HEK293T (cell line): ENCODE measurements around the gene APBA2.

ENCODE experiments used
- CTCF ChIA-PET: fragments of 350-600 bp; formaldehyde crosslinking; extraction: SDS; loops from one replicate; lab custom pipeline; 2021; ENCODE audit warnings: antibody characterized with exemption, inconsistent platforms; lab: Yijun Ruan, JAX
- POLR2A ChIA-PET: fragments of 350-600 bp; formaldehyde crosslinking; extraction: SDS; loops from one replicate; lab custom pipeline; 2020; ENCODE audit warnings: antibody characterized with exemption, inconsistent platforms; lab: Yijun Ruan, JAX
- DNase-seq: peaks from one replicate; pipeline ENCODE4 v3.0.0; 2012; ENCODE audit warnings: mixed read lengths; ENCODE audit errors: extremely low spot score
- ARNT ChIP-seq: fragments of 450-650 bp; IDR thresholded peaks from 2 replicates; pipeline ENCODE4 v1.6.1; 2017; ENCODE audit warnings: mild to moderate bottlenecking
- BHLHE40 ChIP-seq: fragments of 450-650 bp; IDR thresholded peaks from 2 replicates; pipeline ENCODE4 v1.6.1; 2016; ENCODE audit warnings: mild to moderate bottlenecking, moderate library complexity, borderline replicate concordance
- CTBP1 ChIP-seq: fragments of 450-650 bp; IDR thresholded peaks from 2 replicates; pipeline ENCODE4 v1.6.1; 2016; ENCODE audit warnings: borderline replicate concordance
- ELF4 ChIP-seq: fragments of 450-650 bp; IDR thresholded peaks from 2 replicates; pipeline ENCODE4 v1.6.1; 2017; ENCODE audit warnings: antibody characterized with exemption
- FOXA1 ChIP-seq: fragments of 450-650 bp; IDR thresholded peaks from 2 replicates; pipeline ENCODE4 v1.6.1; 2016; ENCODE audit warnings: mild to moderate bottlenecking
- FOXK2 ChIP-seq: fragments of 450-650 bp; IDR thresholded peaks from 2 replicates; pipeline ENCODE4 v1.6.1; 2016; ENCODE audit warnings: mild to moderate bottlenecking
- FOXM1 ChIP-seq: fragments of 450-650 bp; IDR thresholded peaks from 2 replicates; pipeline ENCODE4 v1.6.1; 2017; ENCODE audit warnings: mild to moderate bottlenecking, borderline replicate concordance
- HDGF ChIP-seq: fragments of 450-650 bp; IDR thresholded peaks from 2 replicates; pipeline ENCODE4 v1.6.1; 2017; ENCODE audit warnings: antibody characterized with exemption, borderline replicate concordance
- L3MBTL2 ChIP-seq: fragments of 450-650 bp; conservative IDR thresholded peaks from 2 replicates; pipeline ENCODE4 v1.6.1; 2016; ENCODE audit warnings: mild to moderate bottlenecking
- LEF1 ChIP-seq: fragments of 450-650 bp; IDR thresholded peaks from 2 replicates; pipeline ENCODE4 v1.6.1; 2017; ENCODE audit warnings: mild to moderate bottlenecking, borderline replicate concordance
- NFRKB ChIP-seq: fragments of 450-650 bp; IDR thresholded peaks from 2 replicates; pipeline ENCODE4 v1.6.1; 2016; ENCODE audit warnings: mild to moderate bottlenecking, moderate library complexity
- PKNOX1 ChIP-seq: fragments of 450-650 bp; IDR thresholded peaks from 2 replicates; pipeline ENCODE4 v1.6.1; 2016
- SP1 ChIP-seq: fragments of 450-650 bp; IDR thresholded peaks from 2 replicates; pipeline ENCODE4 v1.6.1; 2017
- SUZ12 ChIP-seq: fragments of 450-650 bp; IDR thresholded peaks from 2 replicates; pipeline ENCODE4 v1.6.1; 2016; ENCODE audit warnings: mild to moderate bottlenecking
- TARDBP ChIP-seq: fragments of 450-650 bp; IDR thresholded peaks from 2 replicates; pipeline ENCODE4 v1.6.1; 2016
- ZNF384 ChIP-seq: fragments of 450-650 bp; IDR thresholded peaks from 2 replicates; pipeline ENCODE4 v1.6.1; 2016

The APBA2 gene

GRCh38 chr15:28993051-28993719 is 107.4 kb downstream of the APBA2 start:
- POLR2A ChIA-PET, result no interaction called here
- CTCF ChIA-PET, result no interaction called here
- TF ChIP-seq HDGF, result no peak
- no peak for TF ChIP-seq TARDBP
- no peak for TF ChIP-seq SP1
- no peak for TF ChIP-seq CTBP1
- TF ChIP-seq FOXA1, result no peak
- no peak for TF ChIP-seq BHLHE40
- TF ChIP-seq NFRKB, result no peak
- no peak for TF ChIP-seq FOXM1
- TF ChIP-seq SUZ12, result no peak
- no peak for TF ChIP-seq FOXK2
- no peak for DNase-seq

GRCh38 chr15:28993720-28994053 is 107.9 kb downstream of the APBA2 start:
- ChIA-PET CTCF (no interaction called here), POLR2A (no interaction called here)
- no peak for DNase-seq
- TF ChIP-seq SP1, result no peak
- TF ChIP-seq BHLHE40, result no peak
- TF ChIP-seq FOXA1, result no peak
- no peak for TF ChIP-seq SUZ12
- TF ChIP-seq FOXK2, result no peak
- TF ChIP-seq ELF4, result no peak
- no peak for TF ChIP-seq L3MBTL2
- TF ChIP-seq ZNF384, result no peak
- TF ChIP-seq PKNOX1, result no peak
- no peak for TF ChIP-seq LEF1
- no peak for TF ChIP-seq CTBP1
- no peak for TF ChIP-seq FOXM1
- TF ChIP-seq ARNT, result no peak
- no peak for TF ChIP-seq NFRKB

- POLR2A ChIA-PET, result no interaction called here
- no peak for DNase-seq
- CTCF ChIA-PET, result no interaction called here
- no peak for TF ChIP-seq ZNF384
- no peak for TF ChIP-seq TARDBP
- no peak for TF ChIP-seq FOXA1
- TF ChIP-seq HDGF, result no peak
- no peak for TF ChIP-seq ARNT
- TF ChIP-seq PKNOX1, result no peak
- TF ChIP-seq L3MBTL2, result no peak
- no peak for TF ChIP-seq SP1
- no peak for TF ChIP-seq CTBP1
- TF ChIP-seq FOXM1, result no peak
- TF ChIP-seq ELF4, result no peak
- no peak for TF ChIP-seq FOXK2
- no peak for TF ChIP-seq LEF1
These were observed 108.5 kb downstream of the APBA2 start for GRCh38 chr15:28994142-28994830.

GRCh38 chr15:28994831-28995596 is 109.2 kb downstream of the APBA2 start:
- ChIA-PET CTCF (no interaction called here), POLR2A (no interaction called here)
- TF ChIP-seq SUZ12 (no peak), TARDBP (no peak), LEF1 (no peak), CTBP1 (no peak), L3MBTL2 (no peak)
- no peak for DNase-seq

GRCh38 chr15:28995705-28996104 is 109.9 kb downstream of the APBA2 start:
- ChIA-PET CTCF (no interaction called here), POLR2A (no interaction called here)
- TF ChIP-seq FOXM1 (no peak), SP1 (no peak), BHLHE40 (no peak), HDGF (no peak), ELF4 (no peak), FOXA1 (no peak), ZNF384 (no peak), LEF1 (no peak), SUZ12 (no peak), L3MBTL2 (no peak), NFRKB (no peak), CTBP1 (no peak), TARDBP (no peak), PKNOX1 (no peak), ARNT (no peak)
- no peak for DNase-seq

GRCh38 chr15:28996289-28996688 is 110.5 kb downstream of the APBA2 start:
- POLR2A ChIA-PET, result no interaction called here
- TF ChIP-seq LEF1, result no peak
- TF ChIP-seq L3MBTL2, result no peak
- TF ChIP-seq FOXK2, result no peak
- TF ChIP-seq ZNF384, result no peak
- TF ChIP-seq ELF4, result no peak
- no peak for TF ChIP-seq SUZ12
- no peak for TF ChIP-seq SP1
- no peak for TF ChIP-seq FOXA1
- TF ChIP-seq BHLHE40, result no peak
- TF ChIP-seq CTBP1, result no peak
- TF ChIP-seq ARNT, result no peak
- TF ChIP-seq HDGF, result no peak
- no peak for TF ChIP-seq FOXM1
- TF ChIP-seq PKNOX1, result no peak
- no peak for TF ChIP-seq TARDBP

More at GRCh38 chr15:28996289-28996688, 110.5 kb downstream of the APBA2 start:
- CTCF ChIA-PET, result no interaction called here
- no peak for DNase-seq
